WTC11 (cell line): ENCODE data around the gene MYO15B. TPM values are rescaled to one million over a fixed set of nuclear protein-coding genes. Genes with fewer than 3 reads are reported as not detected.

ENCODE experiments used
- ATAC-seq: fragments of 200-7000 bp; cut with Tn5 transposase; 2 replicates; pipeline ENCODE4 v1.10.0; 2021; ENCODE audit warnings: mild to moderate bottlenecking, moderate library complexity
- CTCF ChIA-PET: fragments of 300-600 bp; sonication (Branson Sonifier 250); formaldehyde crosslinking; loops from one replicate; lab custom pipeline; 2021; ENCODE audit warnings: antibody characterized with exemption; lab: Charles Lee
- POLR2A ChIA-PET: fragments of 350-600 bp; sonication (Branson Sonifier 250); formaldehyde crosslinking; loops from one replicate; lab custom pipeline; 2021; ENCODE audit warnings: antibody characterized with exemption; lab: Charles Lee
- DNase-seq: peaks from one replicate; pipeline ENCODE4 v3.0.0; 2021; ENCODE audit warnings: low spot score
- H3K27ac Mint-ChIP-seq: 2 replicates; pipeline ENCODE4 v1.8.0; 2021; ENCODE audit warnings: mixed read lengths
- H3K27me3 Mint-ChIP-seq: 2 replicates; pipeline ENCODE4 v1.8.0; 2021; ENCODE audit warnings: low read depth, mild to moderate bottlenecking, moderate library complexity, mixed read lengths
- H3K36me3 Mint-ChIP-seq: 2 replicates; pipeline ENCODE4 v1.8.0; 2021; ENCODE audit warnings: mixed read lengths
- H3K4me1 Mint-ChIP-seq: 2 replicates; pipeline ENCODE4 v1.8.0; 2022; ENCODE audit warnings: mixed read lengths
- H3K4me3 Mint-ChIP-seq: 2 replicates; pipeline ENCODE4 v1.8.0; 2021; ENCODE audit warnings: mild to moderate bottlenecking, moderate library complexity, mixed read lengths
- H3K9me3 Mint-ChIP-seq: 2 replicates; pipeline ENCODE4 v1.8.0; 2021; ENCODE audit warnings: mixed read lengths
- AFF4 ChIP-seq: sonication (generic); formaldehyde crosslinking; IDR thresholded peaks from 2 replicates; pipeline ENCODE4 v1.8.1; 2023; ENCODE audit warnings: mild to moderate bottlenecking, missing genetic modification reagents, borderline replicate concordance
- ATF1 ChIP-seq: sonication (generic); formaldehyde crosslinking; IDR thresholded peaks from 2 replicates; pipeline ENCODE4 v1.8.1; 2023; ENCODE audit warnings: mild to moderate bottlenecking, moderate library complexity, missing genetic modification reagents
- E2F5 ChIP-seq: sonication (generic); formaldehyde crosslinking; IDR thresholded peaks from 2 replicates; pipeline ENCODE4 v1.8.1; 2022; ENCODE audit warnings: mild to moderate bottlenecking, moderate library complexity, missing genetic modification reagents
- ERG ChIP-seq: fragments of 250-450 bp; sonication (Bioruptor Pico); IDR thresholded peaks from 2 replicates; pipeline ENCODE4 v1.8.0; 2021; ENCODE audit warnings: mild to moderate bottlenecking
- FOXP4 ChIP-seq: sonication (generic); formaldehyde crosslinking; IDR thresholded peaks from 2 replicates; pipeline ENCODE4 v1.8.0; 2022; ENCODE audit warnings: mild to moderate bottlenecking, missing genetic modification reagents
- GRHL2 ChIP-seq: fragments of 250-450 bp; sonication (Bioruptor Pico); IDR thresholded peaks from 2 replicates; pipeline ENCODE4 v1.8.0; 2022; ENCODE audit warnings: mild to moderate bottlenecking, moderate library complexity; ENCODE audit not compliant: insufficient replicate concordance, severe bottlenecking
- IRF2 ChIP-seq: sonication (generic); formaldehyde crosslinking; IDR thresholded peaks from 2 replicates; pipeline ENCODE4 v1.8.0; 2022; ENCODE audit warnings: low read depth, missing genetic modification reagents, borderline replicate concordance
- PRDM15 ChIP-seq: sonication (generic); formaldehyde crosslinking; IDR thresholded peaks from 2 replicates; pipeline ENCODE4 v1.8.0; 2022; ENCODE audit warnings: missing genetic modification reagents
- SMAD4 ChIP-seq: sonication (generic); formaldehyde crosslinking; IDR thresholded peaks from 2 replicates; pipeline ENCODE4 v1.8.0; 2022; ENCODE audit warnings: mild to moderate bottlenecking, missing genetic modification reagents
- TP53 ChIP-seq: sonication (generic); formaldehyde crosslinking; IDR thresholded peaks from 2 replicates; pipeline ENCODE4 v1.8.1; 2023; ENCODE audit warnings: mild to moderate bottlenecking, missing genetic modification reagents
- ZNF281 ChIP-seq: sonication (generic); formaldehyde crosslinking; IDR thresholded peaks from 2 replicates; pipeline ENCODE4 v1.8.0; 2023; ENCODE audit warnings: mild to moderate bottlenecking, missing genetic modification reagents
- ZNF317 ChIP-seq: sonication (generic); formaldehyde crosslinking; IDR thresholded peaks from 2 replicates; pipeline ENCODE4 v1.8.1; 2023; ENCODE audit warnings: low read depth, mild to moderate bottlenecking, moderate library complexity, missing genetic modification reagents, borderline replicate concordance
- ZNF396 ChIP-seq: fragments of 250-450 bp; sonication (Bioruptor Pico); IDR thresholded peaks from 2 replicates; pipeline ENCODE4 v1.8.0; 2021; ENCODE audit warnings: mild to moderate bottlenecking, moderate library complexity, borderline replicate concordance
- ZNF423 ChIP-seq: fragments of 250-450 bp; sonication (Bioruptor Pico); IDR thresholded peaks from 2 replicates; pipeline ENCODE4 v2.1.2; 2022; ENCODE audit warnings: mild to moderate bottlenecking, moderate library complexity
- ZNF532 ChIP-seq: fragments of 250-450 bp; sonication (Bioruptor Pico); IDR thresholded peaks from 2 replicates; pipeline ENCODE4 v1.9.0; 2021; ENCODE audit warnings: mild to moderate bottlenecking, borderline replicate concordance
- total RNA-seq: library from RNA; stranded (reverse); gene quantifications from 3 replicates; pipeline ENCODE4 v1.2.3, GENCODE V29; 2021

The MYO15B gene
- total RNA-seq, 1 experiment from 2014 or later, result 35.6 TPM

- TF ChIP-seq AFF4 (CRISPR knock-in tag) (no peak), SMAD4 (no peak), PRDM15 (CRISPR knock-in tag) (no peak), ERG (CRISPR knock-in tag) (no peak), GRHL2 (no peak), ZNF532 (CRISPR knock-in tag) (no peak), E2F5 (no peak), ZNF423 (CRISPR knock-in tag) (no peak), ZNF317 (no peak), ZNF281 (CRISPR knock-in tag) (no peak), IRF2 (CRISPR knock-in tag) (no peak), ZNF396 (no peak), TP53 (CRISPR knock-in tag) (no peak), ATF1 (CRISPR knock-in tag) (no peak), FOXP4 (CRISPR knock-in tag) (no peak)
- ATAC-seq (no peak), DNase-seq (no peak)
- H3K27me3 Mint-ChIP-seq, result no peaks in the 10 kb centered on the region
- ChIA-PET CTCF (interaction anchor here (1.0 to 3.8 kb wide), 7 partner anchors 9 to 221 kb away, joined by 3 to 19 read pairs (median 4); no protein-coding TSS in a partner anchor), POLR2A (no interaction called here)
- no peak overlapping the region for H3K27ac Mint-ChIP-seq
- no peaks in the 10 kb centered on the region for H3K4me1 Mint-ChIP-seq
- no peaks in the 10 kb centered on the region for H3K9me3 Mint-ChIP-seq
- no peaks in the 10 kb centered on the region for H3K36me3 Mint-ChIP-seq
- H3K4me3 Mint-ChIP-seq, result no peak overlapping the region
Measured at GRCh38 chr17:75605790-75606189, 18.2 kb downstream of the MYO15B start.
